HUDEP-2 (cell line): ENCODE results near the gene PROZ.

Source experiments
- DNase-seq, 76 experiments: peaks; one replicate each; lab custom pipeline; 2025; ENCODE audit not compliant: unreplicated experiment in 76 of 76; lab: John Stamatoyannopoulos, UW

The PROZ gene

GRCh38 chr13:113171250-113172125, 13.0 kb downstream of the PROZ start:
- no peak for DNase-seq

- no peak for DNase-seq
These were observed 14.0 kb downstream of the PROZ start for GRCh38 chr13:113172419-113172926.

- peak in 74 of 76 experiments; percentile 3 to 88 (median 70) for DNase-seq
These were observed 17.8 kb downstream of the PROZ start for GRCh38 chr13:113176280-113176679.

- DNase-seq, result no peak
These were observed 18.4 kb downstream of the PROZ start for GRCh38 chr13:113176822-113177221.

- no peak for DNase-seq
These were observed 19.8 kb downstream of the PROZ start for GRCh38 chr13:113178070-113178895.

GRCh38 chr13:113178896-113179167, 20.4 kb downstream of the PROZ start:
- no peak for DNase-seq

GRCh38 chr13:113179374-113180230, 21.2 kb downstream of the PROZ start:
- DNase-seq, result peak in 73 of 76 experiments; percentile 22 to 93 (median 71)

- no peak for DNase-seq
These were observed 23.6 kb downstream of the PROZ start for GRCh38 chr13:113182046-113182445.

GRCh38 chr13:113183450-113184129, 25.1 kb downstream of the PROZ start:
- no peak for DNase-seq

GRCh38 chr13:113184568-113185440, 26.4 kb downstream of the PROZ start:
- no peak for DNase-seq

- DNase-seq, result no peak
These were observed 27.8 kb downstream of the PROZ start for GRCh38 chr13:113186061-113186900.

GRCh38 chr13:113187263-113187669, 28.8 kb downstream of the PROZ start:
- DNase-seq, result peak in 74 of 76 experiments; percentile 9 to 94 (median 75)

GRCh38 chr13:113187883-113188665, 29.6 kb downstream of the PROZ start:
- no peak for DNase-seq

GRCh38 chr13:113190181-113190580, 31.7 kb downstream of the PROZ start:
- DNase-seq, result no peak

GRCh38 chr13:113192279-113192678, 33.8 kb downstream of the PROZ start:
- no peak for DNase-seq

- DNase-seq, result no peak
These were observed 34.5 kb downstream of the PROZ start for GRCh38 chr13:113192902-113193301.

GRCh38 chr13:113195360-113195759, 36.9 kb downstream of the PROZ start:
- no peak for DNase-seq
